Measurements from ENCODE around the gene LAMB3.

DNA sequence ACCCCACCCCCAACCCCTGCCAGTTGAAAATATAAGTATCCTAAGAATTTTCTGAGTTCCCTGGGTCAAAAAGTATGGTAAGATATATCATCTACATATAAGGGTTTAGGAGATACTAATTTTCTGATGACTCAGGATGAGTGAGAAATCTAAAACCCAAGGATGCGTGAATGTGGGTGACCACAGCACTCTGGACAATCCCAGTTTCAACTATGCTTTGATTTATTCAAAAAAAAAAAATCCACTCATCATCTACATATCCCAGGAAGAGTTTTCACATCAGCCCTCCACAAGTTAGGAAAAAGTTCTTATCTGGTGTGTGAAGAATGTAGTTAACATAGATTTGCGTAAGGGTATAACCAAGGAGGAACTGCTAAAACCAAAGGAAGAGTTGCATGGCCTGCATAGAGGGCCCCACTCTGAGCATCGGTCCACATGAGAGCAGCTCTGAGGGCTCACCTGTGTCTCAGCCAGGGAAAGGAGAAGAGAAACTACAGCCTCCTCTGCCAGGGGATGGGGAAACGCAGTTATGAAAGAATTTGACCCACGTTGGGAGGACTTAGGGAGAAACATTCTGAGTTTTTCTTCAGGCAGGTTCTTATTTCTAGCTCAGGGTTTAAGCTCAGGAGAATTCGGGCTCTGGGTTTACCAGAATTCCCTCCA is 18.8 kb downstream of the LAMB3 start:
- TF ChIP-seq, protein P1, sequence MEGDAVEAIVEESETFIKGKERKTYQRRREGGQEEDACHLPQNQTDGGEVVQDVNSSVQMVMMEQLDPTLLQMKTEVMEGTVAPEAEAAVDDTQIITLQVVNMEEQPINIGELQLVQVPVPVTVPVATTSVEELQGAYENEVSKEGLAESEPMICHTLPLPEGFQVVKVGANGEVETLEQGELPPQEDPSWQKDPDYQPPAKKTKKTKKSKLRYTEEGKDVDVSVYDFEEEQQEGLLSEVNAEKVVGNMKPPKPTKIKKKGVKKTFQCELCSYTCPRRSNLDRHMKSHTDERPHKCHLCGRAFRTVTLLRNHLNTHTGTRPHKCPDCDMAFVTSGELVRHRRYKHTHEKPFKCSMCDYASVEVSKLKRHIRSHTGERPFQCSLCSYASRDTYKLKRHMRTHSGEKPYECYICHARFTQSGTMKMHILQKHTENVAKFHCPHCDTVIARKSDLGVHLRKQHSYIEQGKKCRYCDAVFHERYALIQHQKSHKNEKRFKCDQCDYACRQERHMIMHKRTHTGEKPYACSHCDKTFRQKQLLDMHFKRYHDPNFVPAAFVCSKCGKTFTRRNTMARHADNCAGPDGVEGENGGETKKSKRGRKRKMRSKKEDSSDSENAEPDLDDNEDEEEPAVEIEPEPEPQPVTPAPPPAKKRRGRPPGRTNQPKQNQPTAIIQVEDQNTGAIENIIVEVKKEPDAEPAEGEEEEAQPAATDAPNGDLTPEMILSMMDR (IDR thresholded peaks at IDR 0.05) = no peak
- TF ChIP-seq ZFX (IDR thresholded peaks at IDR 0.05; ENCODE audit: borderline replicate concordance) = no peak

All from 22Rv1 (cell line).